Ecto neural progenitor cell (in vitro differentiated cells): ENCODE measurements around the gene CPLX3.

Source experiments
- DNase-seq: peaks from one replicate; pipeline ENCODE4 v3.0.0-alpha.2; 2018; ENCODE audit warnings: low spot score

CPLX3 gene

DNA sequence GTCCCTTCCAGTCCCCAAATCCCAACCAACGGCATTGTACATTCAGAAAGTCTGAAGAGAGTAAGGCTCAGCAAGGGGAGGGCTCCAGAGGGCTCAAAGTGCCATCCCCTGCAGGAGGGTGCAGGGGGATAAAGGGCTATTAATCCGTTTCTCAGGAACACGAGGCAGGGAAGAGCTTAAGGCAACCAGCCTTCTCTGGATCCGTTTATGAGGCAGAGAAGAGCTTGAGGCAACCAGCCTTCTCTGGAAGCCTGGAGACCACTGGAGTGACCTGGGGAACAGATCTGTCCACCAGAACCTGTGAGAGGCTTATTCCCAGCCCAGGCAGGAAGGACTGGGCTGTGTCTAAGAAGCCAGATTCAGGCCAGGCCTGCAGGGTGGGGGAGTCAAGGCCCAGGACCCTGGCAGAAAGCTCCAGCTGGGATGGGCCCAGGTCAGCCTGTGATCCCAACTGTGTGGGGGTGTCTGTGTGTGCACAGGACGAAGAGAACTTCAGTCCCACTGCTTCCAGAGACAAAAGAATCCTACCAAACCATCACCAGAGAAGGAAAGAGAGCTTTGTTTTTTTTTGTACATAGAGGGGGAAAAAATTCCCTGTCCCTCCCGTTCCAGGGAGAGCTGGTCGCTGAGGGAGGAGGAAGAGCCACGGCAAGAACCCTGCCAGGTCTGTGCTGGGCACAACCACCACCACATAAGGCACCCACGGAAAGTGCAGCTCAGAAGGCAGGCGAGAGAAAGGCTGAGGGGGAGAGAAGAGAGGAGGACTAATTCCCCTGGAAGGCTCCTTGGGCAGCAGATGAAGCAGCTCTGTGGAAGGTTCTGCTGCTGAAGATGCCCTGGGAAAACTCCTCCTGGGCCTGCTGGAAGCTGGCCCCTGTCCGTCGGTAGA is 18.1 kb downstream of the CPLX3 start:
- DNase-seq, result no peak

DNA sequence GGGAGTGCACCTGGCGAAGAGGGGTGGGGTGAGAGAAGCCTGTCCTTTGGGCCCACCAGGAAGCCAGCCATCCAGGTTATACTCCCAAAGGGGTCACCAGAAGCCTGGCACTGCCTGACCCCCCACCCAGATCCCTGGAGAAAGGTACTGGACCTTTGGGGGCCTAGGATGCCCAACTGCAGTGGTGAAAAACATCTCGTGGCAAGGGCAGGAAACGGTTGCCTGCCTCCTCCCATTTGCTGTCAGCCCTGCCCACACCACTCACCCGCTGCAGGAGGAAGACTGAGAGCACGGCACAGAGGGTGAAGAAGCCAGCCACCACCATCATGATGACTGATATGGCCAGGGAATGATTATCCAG is 18.8 kb downstream of the CPLX3 start:
- DNase-seq, result no peak

DNA sequence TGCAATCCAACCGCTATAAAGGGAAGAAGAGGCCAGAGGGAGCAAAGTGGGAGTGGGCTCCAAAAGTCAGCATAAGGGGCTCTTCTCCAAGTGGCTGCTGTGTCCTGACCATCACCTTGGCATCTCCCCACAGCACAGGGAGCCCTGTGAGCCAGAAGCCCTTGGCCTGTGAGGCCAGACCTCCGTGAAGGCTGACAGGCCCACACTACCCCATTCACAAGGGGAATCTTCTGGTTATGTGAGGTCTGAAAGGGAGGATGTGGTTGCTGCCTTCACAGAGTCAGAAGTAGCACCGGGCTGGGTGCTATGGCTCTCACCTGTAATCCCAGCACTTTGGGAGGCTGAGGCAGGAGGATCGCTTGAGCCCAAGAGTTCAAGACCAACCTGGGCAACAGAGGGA is 19.2 kb downstream of the CPLX3 start:
- no peak for DNase-seq

DNA sequence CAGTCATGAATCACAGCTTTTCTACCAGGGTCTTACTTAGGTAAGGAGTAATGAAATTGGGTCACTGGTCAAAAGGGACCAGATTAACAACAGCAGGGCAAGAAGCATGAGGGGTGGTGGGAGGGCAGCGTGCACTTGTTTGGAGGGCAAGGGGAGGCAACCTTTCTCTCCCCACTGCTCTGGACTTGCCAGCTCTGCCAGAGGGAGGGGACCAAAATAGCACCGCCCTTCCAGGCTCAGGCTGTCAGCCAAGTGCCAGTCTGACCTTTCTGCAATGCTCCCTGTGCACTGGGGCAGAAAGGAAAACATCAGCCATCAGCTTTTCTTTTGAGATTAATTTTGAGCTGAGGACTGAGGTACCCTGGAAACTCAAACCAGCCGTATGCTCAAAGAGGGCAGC is 21.0 kb downstream of the CPLX3 start:
- no peak for DNase-seq

DNA sequence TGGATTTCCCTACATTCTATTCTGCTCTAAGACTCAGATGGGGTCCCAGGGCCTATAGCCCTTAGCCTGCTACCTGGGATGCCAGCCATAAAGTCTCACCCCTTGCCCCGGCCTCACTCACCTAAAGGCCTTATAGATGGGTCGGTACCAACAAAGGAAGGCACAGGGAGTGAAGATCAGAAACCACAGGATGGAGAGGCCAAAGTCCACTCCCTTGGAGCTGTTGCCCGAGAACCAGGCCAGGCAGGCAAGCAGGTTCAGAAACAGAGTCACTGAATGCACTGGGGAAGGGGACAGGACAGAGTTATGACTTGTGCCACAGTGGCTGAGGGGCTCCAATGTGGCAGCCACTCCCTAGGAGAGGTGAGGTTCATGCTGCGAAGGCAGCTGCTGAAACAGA is 24.0 kb downstream of the CPLX3 start:
- no peak for DNase-seq

DNA sequence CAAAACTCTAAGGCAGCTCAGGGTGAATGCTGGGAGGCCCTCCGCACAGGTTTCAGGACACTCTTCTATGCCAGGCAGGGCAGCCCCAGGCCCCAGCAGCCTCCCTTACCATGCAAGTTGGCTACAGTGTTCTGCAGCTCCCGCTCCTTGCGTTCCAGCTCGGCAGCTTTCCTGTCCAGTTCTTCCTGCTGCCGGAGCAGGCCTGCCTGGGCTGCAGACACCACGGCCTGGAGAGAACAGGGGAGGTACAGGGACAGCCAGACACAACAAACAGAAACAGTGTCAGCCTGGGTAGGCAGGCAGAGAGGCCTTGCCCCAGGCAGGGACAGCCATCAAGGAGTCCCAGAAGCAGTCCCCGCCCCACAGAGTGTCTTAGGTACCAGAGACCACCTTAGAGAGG is 25.5 kb downstream of the CPLX3 start:
- DNase-seq, result no peak

DNA sequence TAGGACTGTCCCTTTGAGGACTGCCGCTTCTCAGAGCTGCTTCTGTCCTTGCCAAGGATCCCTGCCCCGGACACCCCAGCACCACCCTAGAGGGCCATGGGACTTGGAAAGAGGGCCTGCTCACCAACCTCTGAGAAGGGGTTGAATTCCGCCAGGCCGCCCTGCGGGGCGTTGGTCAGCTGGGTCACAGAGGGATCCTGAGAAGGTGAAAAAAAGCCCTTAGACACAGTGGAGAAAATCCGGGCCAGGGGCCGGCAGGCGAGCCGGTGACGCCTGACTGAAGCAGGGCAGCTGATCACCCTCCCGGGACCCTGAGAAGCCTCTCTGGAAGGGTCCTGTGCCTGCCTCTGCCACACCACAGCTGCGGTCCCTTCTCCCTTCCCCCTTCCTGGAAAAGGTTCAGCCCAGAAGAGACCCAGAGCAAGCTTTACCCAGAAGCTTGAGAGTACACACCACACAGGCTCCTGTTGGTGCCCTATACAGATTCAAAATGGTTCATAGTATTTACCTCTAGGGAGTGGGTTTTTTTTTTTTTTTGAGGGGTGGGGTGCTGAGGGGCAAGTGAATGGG is 28.1 kb downstream of the CPLX3 start:
- DNase-seq, result no peak

DNA sequence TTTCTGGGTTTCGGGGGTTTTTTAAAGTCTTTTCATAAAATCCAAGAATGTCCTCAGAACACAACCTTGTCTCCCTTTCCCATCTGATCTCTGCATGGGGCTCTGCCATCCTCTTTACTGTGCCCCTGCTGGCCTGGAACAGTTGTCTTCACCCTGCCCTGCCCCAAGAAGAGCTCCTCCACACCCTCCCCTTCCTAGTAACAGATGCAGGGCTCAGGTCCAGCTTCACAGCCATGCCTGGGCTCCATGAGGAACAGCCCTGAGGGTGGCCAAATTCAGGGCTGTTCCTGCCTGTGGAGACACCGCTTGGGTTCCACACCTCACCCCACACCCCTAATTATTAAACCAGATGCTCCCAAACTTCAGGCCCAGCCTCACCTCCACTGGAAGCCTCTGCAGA is 29.4 kb downstream of the CPLX3 start:
- no peak for DNase-seq

DNA sequence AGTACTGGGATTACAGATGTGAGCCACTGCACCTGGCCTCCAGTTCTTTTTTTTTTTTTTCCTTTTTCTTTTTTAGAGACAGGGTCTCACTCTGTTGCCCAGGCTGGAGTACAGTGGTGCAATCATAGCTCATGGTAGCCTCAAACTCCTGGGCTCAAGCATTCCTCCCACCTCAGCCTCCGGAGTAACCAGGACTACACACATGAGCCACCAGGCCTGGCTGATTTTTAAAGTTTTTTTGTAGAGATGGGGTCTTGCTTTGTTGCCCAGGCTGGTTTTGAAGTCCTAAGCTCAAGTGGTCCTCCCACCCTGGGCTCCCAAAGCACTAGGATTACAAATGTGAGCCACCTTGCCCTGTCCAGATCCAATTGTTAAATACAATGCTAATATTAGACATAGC is 30.1 kb downstream of the CPLX3 start:
- no peak for DNase-seq

DNA sequence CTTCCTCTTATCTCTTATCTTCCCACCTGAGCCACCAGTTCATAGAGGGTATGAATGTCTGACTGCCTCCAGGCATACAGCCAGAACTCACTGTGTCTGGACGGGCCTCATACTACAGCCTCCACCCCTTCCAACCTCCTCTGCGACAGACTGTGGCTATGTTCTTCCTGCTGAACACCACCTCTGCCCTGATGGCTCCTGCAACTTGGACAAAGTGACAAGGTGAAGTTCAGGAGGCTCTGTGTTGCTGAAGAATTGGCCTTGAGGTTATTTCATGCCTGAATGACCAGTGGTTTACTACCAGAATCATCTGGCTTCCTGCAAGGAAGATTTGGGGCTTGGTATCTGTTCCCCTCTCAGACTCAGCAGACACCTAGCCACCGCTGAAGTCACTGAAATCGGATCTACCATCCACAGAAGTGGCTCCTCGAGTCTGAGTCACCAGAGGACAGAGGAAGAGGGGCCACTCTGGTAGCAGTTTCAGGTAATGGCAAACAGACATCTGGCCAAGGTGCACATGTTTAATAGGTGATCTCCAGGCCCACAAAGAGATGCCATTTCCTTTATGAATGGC is 30.7 kb downstream of the CPLX3 start:
- no peak for DNase-seq

DNA sequence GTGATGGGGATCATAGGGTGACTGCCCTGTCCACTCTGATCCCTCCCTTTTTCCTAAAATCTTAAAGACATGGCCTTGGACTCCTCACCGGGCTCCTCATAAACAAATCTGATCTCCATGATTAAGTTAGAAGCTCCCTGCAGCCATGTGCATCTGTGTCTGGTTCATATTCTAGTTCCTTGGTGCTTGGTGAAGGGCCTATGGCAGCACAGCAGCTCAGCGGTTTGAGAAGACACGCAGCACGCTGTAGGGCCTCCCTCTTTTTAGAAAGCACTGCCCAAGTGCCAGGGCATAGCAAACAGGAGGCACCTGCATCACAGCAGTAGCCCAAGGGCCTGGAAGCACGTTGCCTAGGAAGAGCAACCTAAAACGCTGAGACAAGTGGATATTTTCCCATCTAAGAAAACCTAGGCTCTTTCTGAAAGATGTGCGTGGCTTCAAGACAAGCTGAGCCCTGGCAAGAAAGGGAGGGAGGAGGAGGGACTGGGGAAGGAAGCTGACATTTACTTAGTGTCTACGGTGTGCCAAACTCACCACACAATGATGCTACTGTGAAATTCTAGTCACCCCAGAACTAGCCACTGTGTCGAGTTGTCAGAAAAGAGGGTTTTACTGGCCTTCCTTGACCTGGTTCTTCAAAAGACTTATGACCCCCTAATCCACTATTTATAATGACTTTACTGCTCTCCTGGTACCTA is 31.4 kb downstream of the CPLX3 start:
- DNase-seq, result no peak

DNA sequence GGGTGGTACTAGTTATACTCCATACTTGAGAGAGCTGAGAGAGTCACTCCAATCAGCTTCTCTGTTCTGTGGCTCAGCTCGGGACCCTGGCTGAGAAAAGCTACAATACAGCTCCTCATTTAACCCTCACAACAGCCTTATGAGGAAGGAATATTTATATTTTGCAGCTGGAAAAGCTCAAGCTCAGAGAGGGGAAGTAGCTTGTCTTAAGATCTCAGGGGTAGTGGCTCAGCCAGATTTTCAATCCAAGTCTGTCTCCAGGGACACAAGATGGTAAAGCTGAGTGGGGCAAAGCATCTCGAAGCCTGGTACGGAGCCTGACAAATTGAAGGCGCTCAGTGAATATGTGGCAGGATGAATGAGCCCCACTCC is 31.9 kb downstream of the CPLX3 start:
- no peak for DNase-seq

DNA sequence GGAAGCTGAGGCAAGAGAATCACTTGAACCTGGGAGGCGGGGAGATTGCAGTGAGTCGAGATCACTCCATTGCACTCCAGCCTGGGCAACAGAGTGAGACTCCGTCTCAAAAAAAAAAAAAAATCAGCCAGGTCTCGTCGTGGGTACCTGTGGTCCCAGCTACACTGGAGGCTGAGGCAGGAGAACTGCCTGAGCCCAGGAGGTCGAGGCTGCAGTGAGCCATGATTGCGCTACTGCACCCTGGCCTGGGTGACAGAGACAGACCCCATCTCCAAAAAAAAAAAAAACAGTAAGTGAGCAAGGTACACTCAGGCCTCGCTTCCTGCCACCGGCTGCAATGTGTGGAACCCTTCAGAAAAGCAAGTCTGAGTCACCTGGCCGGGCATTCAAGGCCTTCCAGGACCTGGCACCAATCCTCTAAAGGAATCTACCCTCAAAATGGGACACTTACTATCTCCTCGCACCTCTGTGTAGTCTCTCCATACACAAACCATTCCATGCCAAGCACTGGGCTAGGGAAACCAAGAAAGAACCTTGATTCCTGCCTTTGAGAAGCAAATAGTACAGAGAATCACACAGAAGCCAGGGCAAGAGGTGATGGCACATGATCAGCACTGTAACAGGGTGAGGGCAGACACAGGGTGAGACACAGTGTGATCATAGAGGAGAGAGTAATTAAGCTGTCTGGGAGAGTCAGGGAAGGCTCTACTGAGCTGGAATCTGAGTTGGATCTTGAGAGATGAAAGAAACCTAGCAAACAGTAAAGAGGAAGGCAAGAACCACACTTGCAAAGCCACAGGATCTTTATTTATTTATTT is 37.0 kb downstream of the CPLX3 start:
- no peak for DNase-seq

DNA sequence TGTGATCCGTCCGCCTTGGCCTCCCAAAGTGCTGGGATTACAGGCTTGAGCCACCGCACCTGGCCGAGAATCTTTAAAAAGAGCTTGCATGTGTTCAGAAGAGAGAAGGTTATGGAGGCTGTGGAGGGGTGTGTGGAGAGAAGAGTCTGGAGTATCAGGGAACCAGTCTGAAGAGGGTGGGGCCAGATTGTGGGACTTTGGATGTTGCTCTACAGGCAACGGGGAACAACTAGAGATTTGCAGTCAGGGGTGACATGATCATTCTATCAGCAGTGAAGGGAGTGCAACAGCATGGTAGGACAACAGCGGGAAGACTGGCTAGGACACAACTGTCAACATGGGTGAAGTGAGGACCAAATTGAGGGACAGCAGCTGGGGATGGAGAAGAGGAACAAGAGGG is 37.9 kb downstream of the CPLX3 start:
- DNase-seq, result no peak

DNA sequence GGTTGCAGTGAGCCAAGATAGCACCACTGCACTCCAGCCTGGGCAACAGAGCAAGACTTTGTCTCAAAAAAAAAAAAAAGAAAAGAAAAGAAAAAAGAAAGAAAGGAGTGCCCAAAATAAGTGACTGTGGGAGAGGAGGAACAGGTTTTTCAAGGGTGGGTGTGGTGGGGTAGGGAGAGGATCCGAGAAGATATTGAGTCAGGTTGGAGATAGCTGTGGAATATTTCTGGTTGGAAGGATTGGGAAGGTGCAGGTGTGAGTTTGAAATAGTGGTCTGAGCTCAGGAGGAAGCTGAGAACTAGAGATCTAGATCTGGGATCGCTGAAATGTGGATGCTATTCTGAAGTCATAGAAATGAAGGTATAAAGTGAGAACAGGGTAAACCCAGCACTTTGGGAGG is 38.9 kb downstream of the CPLX3 start:
- no peak for DNase-seq

DNA sequence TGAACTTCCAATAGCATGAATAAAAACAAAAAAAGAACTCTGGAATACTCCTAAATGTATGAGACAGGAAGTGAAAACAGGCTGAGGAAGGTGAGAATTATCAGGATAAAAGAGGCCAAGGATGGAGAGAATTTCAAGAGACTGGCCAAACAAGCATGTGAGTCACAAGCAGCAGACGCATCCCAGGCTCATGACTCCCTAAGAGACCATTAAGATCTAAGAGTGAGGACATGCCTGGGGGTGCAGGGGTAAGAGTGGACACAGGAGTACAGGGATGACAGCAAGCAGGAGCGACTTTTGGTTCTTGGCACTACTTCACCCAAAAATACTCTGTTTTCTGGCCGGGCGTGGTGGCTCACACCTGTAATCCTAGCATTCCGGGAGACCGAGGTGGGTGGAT is 39.7 kb downstream of the CPLX3 start:
- DNase-seq, result no peak

DNA sequence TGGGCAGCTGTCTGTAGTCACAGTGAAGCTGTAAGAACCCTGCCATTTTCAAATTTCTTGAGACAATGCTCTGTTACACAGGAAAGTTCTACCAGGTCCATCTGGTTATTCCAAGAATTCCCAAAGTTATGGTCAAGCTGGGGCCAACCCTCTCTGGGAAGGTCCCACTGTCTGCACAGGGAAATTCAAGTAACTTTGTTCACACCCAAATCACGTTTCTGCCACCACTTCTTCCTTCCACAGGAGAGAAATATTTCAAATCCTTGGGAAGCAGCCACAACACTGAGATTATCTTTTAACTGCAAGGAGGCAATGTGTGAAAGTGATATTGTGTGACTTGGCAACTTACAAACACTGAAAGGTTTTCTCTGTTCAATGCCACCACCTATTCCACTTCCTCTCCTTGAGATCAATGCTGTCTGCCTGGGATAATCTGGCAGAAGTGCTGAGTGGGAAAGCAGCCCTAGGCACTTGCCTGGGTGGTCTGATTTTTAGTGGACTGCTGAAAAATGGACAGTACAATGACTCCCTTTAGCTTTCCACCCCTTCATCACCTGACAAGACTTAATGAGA is 41.1 kb downstream of the CPLX3 start:
- no peak for DNase-seq

DNA sequence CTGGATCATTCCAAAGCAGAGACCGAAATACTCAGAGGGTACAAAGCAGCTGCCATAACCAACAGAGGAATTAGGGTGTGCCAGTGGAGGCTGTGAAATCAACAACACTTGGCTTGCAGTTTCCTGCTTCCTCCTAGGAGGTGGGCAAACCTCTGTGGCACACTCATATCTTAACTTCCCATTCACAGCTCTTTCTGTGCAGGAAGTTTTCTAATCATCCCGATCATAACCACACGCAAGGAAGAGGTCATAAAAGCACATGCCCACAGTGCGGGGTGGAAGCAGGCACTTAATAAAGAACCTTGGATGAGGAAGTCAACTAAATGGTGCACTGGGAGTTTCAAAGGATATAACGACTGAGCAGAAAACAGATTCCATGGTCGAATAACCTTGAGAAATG is 41.6 kb downstream of the CPLX3 start:
- no peak for DNase-seq

DNA sequence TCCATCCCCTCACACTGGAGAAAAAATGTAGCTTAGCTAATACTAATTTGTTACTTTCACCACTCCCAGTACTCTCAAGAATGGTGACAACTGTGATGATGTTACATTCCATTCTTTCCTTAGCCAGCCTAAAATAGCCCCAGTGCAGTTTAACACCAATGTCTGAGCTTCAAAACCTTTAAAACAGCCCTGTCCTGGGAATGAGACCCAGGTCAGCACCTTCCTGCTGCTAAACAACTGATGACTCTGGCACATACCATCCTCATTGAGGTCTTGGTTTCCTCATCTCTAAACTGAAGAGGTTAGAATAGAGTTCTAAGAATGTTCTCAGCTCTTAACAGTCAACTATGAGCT is 42.9 kb downstream of the CPLX3 start:
- DNase-seq, result no peak

DNA sequence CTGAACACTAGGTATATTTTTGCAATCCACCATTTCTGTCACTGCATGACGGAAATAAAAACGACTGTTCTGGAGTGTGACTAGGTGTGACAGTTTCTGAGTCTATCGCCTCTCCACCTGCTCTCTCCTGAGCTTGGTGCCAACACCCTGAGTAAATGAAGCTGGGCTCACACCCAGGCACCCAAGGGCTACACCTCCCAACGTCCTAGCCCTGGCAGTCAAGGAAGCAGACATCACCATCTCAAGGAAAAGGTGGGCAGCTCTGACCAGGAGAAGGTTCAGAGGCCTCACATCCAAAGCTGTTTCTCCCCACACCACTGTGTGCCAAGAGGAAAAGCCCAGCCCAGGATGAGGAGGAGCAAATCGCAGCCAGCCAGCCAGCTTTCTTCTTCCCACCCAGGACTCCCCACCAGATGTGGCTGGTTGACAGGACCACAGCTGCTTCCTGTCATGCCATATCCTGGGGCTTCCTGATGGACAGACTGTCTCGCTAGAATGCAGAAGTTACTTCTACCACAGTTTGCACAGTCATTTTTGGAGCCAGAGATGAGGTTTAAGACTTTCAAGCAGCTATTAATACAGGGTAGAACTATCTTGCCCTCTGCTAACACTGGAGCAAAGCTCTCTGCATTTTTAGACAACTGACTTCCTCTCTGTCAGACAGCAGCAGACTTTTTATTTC is 43.4 kb downstream of the CPLX3 start:
- no peak for DNase-seq

DNA sequence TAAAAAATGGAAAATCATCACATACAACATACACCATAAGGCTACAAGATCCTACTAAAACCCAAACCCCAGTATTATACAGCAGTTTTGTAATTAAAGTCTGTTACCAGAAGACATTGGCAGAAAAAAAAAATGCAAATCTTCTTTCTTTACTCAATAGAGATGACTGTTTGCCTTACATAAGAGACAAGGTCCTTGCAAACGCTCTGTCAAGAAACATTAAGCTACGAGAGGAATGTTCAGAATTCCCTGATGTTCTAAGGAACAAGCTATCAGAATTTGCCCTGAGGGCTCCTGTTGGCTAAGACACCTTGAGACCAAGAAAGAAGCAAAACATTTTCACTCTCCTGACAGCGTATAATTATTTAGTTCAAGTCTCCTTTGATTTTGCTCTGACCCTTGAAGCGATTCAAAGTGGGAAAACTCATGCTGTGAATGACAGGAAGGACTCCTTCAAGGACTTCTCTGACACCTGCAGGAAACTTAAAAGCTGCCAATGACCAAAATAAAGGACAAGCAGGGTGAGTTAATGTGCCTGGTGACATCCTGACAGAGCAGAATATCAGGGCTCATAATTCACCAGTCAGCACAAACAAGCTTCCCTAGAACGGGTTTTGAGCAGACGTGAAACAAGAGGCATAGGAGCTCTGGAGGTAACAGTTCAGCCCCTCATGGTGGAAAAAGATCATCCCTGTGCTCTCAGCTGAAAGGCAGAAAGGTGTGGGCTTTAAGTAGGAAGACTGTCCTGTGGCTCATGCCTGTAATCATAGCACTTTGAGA is 44.2 kb downstream of the CPLX3 start:
- no peak for DNase-seq
